ENCODE data around the gene CDO1.

The CDO1 gene

GRCh38 chr5:115816226-115817081, at the start of gene CDO1:
Gene CDO1 (minus strand): TSS chr5:115816659. CDS start chr5:115816397, 262 bp downstream.
- peak; percentile 86 for DNase-seq (ENCODE audit: low spot score)

- DNase-seq (ENCODE audit: low spot score), result no peak
These were observed 42.9 kb upstream of the CDO1 start for GRCh38 chr5:115859378-115859777.

GRCh38 chr5:115858396-115858795, 41.9 kb upstream of the CDO1 start:
- DNase-seq (ENCODE audit: low spot score), result no peak

- no peak for DNase-seq (ENCODE audit: low spot score)
These were observed 41.3 kb upstream of the CDO1 start for GRCh38 chr5:115857626-115858349.

GRCh38 chr5:115857057-115857479, 40.6 kb upstream of the CDO1 start:
- DNase-seq (ENCODE audit: low spot score), result no peak

GRCh38 chr5:115855959-115856358, 39.5 kb upstream of the CDO1 start:
- DNase-seq (ENCODE audit: low spot score), result no peak

- DNase-seq (ENCODE audit: low spot score), result no peak
These were observed 37.7 kb upstream of the CDO1 start for GRCh38 chr5:115854139-115854538.

GRCh38 chr5:115850744-115851416, 34.4 kb upstream of the CDO1 start:
- DNase-seq (ENCODE audit: low spot score), result no peak

- no peak for DNase-seq (ENCODE audit: low spot score)
These were observed 32.9 kb upstream of the CDO1 start for GRCh38 chr5:115849258-115849798.

GRCh38 chr5:115847290-115847689, 30.8 kb upstream of the CDO1 start:
- DNase-seq (ENCODE audit: low spot score), result no peak

GRCh38 chr5:115844321-115844817, 27.9 kb upstream of the CDO1 start:
- DNase-seq (ENCODE audit: low spot score), result no peak

- DNase-seq (ENCODE audit: low spot score), result no peak
These were observed 27.1 kb upstream of the CDO1 start for GRCh38 chr5:115843444-115844130.

GRCh38 chr5:115842952-115843351, 26.5 kb upstream of the CDO1 start:
- no peak for DNase-seq (ENCODE audit: low spot score)

- peak; percentile 71 for DNase-seq (ENCODE audit: low spot score)
These were observed 25.9 kb upstream of the CDO1 start for GRCh38 chr5:115842089-115842935.

GRCh38 chr5:115841382-115842088, 25.1 kb upstream of the CDO1 start, which contains the start of the genes AP3S1 and ATG12:
Gene AP3S1 (plus strand): TSS chr5:115841935. CDS start chr5:115842038, 103 bp downstream.
Gene ATG12 (minus strand): TSS chr5:115841565. CDS start chr5:115841552, 13 bp downstream.
- DNase-seq (ENCODE audit: low spot score), result peak; percentile 95

GRCh38 chr5:115840873-115841272, 24.4 kb upstream of the CDO1 start:
- no peak for DNase-seq (ENCODE audit: low spot score)

- peak; percentile 60 for DNase-seq (ENCODE audit: low spot score)
These were observed 22.5 kb upstream of the CDO1 start for GRCh38 chr5:115838885-115839518.

- no peak for DNase-seq (ENCODE audit: low spot score)
These were observed 19.0 kb upstream of the CDO1 start for GRCh38 chr5:115835481-115835880.

GRCh38 chr5:115831163-115831768, 14.8 kb upstream of the CDO1 start:
- peak; percentile 58 for DNase-seq (ENCODE audit: low spot score)
